GM18498 (cell line): ENCODE measurements around the gene PCSK5.

Experiments
- ATAC-seq: cut with Tn5 transposase; IDR thresholded peaks from one replicate; pipeline ENCODE4 v1.9.1; 2021; ENCODE audit warnings: mild to moderate bottlenecking, moderate library complexity; ENCODE audit not compliant: unreplicated experiment

Gene PCSK5

GRCh38 chr9:76115396-76115795 is 224.9 kb downstream of the PCSK5 start:
- ATAC-seq, result no peak

- ATAC-seq, result no peak
Measured at GRCh38 chr9:76115982-76116646, 225.6 kb downstream of the PCSK5 start.

GRCh38 chr9:76116913-76117312 is 226.4 kb downstream of the PCSK5 start:
- no peak for ATAC-seq

- ATAC-seq, result no peak
Measured at GRCh38 chr9:76127637-76128036, 237.2 kb downstream of the PCSK5 start.

- no peak for ATAC-seq
Measured at GRCh38 chr9:76135902-76136301, 245.4 kb downstream of the PCSK5 start.

GRCh38 chr9:76136986-76137385 is 246.5 kb downstream of the PCSK5 start:
- no peak for ATAC-seq

- no peak for ATAC-seq
Measured at GRCh38 chr9:76137931-76138330, 247.5 kb downstream of the PCSK5 start.

GRCh38 chr9:76138360-76138759 is 247.9 kb downstream of the PCSK5 start:
- ATAC-seq, result no peak

- no peak for ATAC-seq
Measured at GRCh38 chr9:76143834-76144233, 253.4 kb downstream of the PCSK5 start.

- ATAC-seq, result no peak
Measured at GRCh38 chr9:76150013-76150412, 259.5 kb downstream of the PCSK5 start.

- no peak for ATAC-seq
Measured at GRCh38 chr9:76151267-76151666, 260.8 kb downstream of the PCSK5 start.

GRCh38 chr9:76153339-76153738 is 262.9 kb downstream of the PCSK5 start:
- ATAC-seq, result no peak

- no peak for ATAC-seq
Measured at GRCh38 chr9:76153902-76154629, 263.6 kb downstream of the PCSK5 start.

GRCh38 chr9:76155361-76155760 is 264.9 kb downstream of the PCSK5 start:
- ATAC-seq, result no peak

- no peak for ATAC-seq
Measured at GRCh38 chr9:76158713-76159112, 268.2 kb downstream of the PCSK5 start.

GRCh38 chr9:76159293-76159926 is 268.9 kb downstream of the PCSK5 start:
- no peak for ATAC-seq

- ATAC-seq, result no peak
Measured at GRCh38 chr9:76161106-76161505, 270.6 kb downstream of the PCSK5 start.

GRCh38 chr9:76161541-76161940 is 271.1 kb downstream of the PCSK5 start:
- no peak for ATAC-seq

- no peak for ATAC-seq
Measured at GRCh38 chr9:76162086-76162730, 271.7 kb downstream of the PCSK5 start.

- ATAC-seq, result no peak
Measured at GRCh38 chr9:76162751-76163500, 272.5 kb downstream of the PCSK5 start.

GRCh38 chr9:76166526-76166925 is 276.1 kb downstream of the PCSK5 start:
- ATAC-seq, result no peak
